H9 (cell line): Measurements from ENCODE around the gene TARBP2. TPM values are rescaled to one million over a fixed set of nuclear protein-coding genes. Genes with fewer than 3 reads are reported as not detected.

ENCODE experiments used
- DNase-seq: peaks from one replicate; pipeline ENCODE4 v3.0.0-alpha.2; 2017
- H2AFZ ChIP-seq: one replicate; pipeline ENCODE4 v1.6.1; 2013; ENCODE audit warnings: mild to moderate bottlenecking, low read length, control low read depth, moderate library complexity
- H2AK5ac ChIP-seq: 2 replicates; pipeline ENCODE4 v1.6.1; 2013; ENCODE audit warnings: low read length, control low read depth, mixed read lengths; ENCODE audit not compliant: insufficient read length
- H2BK120ac ChIP-seq: one replicate; pipeline ENCODE4 v1.6.1; 2013; ENCODE audit warnings: low read depth, mild to moderate bottlenecking, low read length, control low read depth, inconsistent platforms; ENCODE audit not compliant: poor library complexity, severe bottlenecking
- H2BK12ac ChIP-seq: 2 replicates; pipeline ENCODE4 v1.6.1; 2013; ENCODE audit warnings: low read length, control low read depth, mixed read lengths, low read depth; ENCODE audit not compliant: insufficient read length
- H2BK15ac ChIP-seq: 2 replicates; pipeline ENCODE4 v1.6.1; 2013; ENCODE audit warnings: low read depth, low read length, control low read depth
- H2BK20ac ChIP-seq: one replicate; pipeline ENCODE4 v1.6.1; 2013; ENCODE audit warnings: low read depth, mild to moderate bottlenecking, low read length, control low read depth, inconsistent platforms; ENCODE audit not compliant: poor library complexity, severe bottlenecking
- H2BK5ac ChIP-seq: 2 replicates; pipeline ENCODE4 v1.6.1; 2013; ENCODE audit warnings: low read length, control low read depth, mixed read lengths; ENCODE audit not compliant: insufficient read length
- H3K14ac ChIP-seq: 2 replicates; pipeline ENCODE4 v1.6.1; 2013; ENCODE audit warnings: low read length, control low read depth; ENCODE audit not compliant: insufficient read depth
- H3K18ac ChIP-seq: 2 replicates; pipeline ENCODE4 v1.6.1; 2013; ENCODE audit warnings: low read depth, mild to moderate bottlenecking, mixed read lengths, low read length, control low read depth; ENCODE audit not compliant: insufficient read length
- H3K23ac ChIP-seq: 2 replicates; pipeline ENCODE4 v1.6.1; 2013; ENCODE audit warnings: low read length, control low read depth, mixed read lengths, low read depth; ENCODE audit not compliant: insufficient read length
- H3K23me2 ChIP-seq: 2 replicates; pipeline ENCODE4 v1.6.1; 2013; ENCODE audit warnings: low read depth, mild to moderate bottlenecking, mixed read lengths, low read length, control low read depth; ENCODE audit not compliant: insufficient read length, poor library complexity, severe bottlenecking
- H3K27ac ChIP-seq: 2 replicates; pipeline ENCODE4 v1.5.1; 2013; ENCODE audit warnings: low read length, control low read depth, mixed read lengths, low read depth; ENCODE audit not compliant: insufficient read length
- H3K27me3 ChIP-seq: 2 replicates; pipeline ENCODE4 v1.6.1; 2013; ENCODE audit warnings: low read length, control low read depth, inconsistent platforms; ENCODE audit not compliant: insufficient read depth
- H3K4ac ChIP-seq: 2 replicates; pipeline ENCODE4 v1.6.1; 2013; ENCODE audit warnings: low read depth, mild to moderate bottlenecking, control low read depth, inconsistent platforms, low read length, moderate library complexity
- H3K4me1 ChIP-seq: 2 replicates; pipeline ENCODE4 v1.6.1; 2013; ENCODE audit warnings: low read length, control low read depth, inconsistent platforms; ENCODE audit not compliant: insufficient read depth
- H3K4me2 ChIP-seq: 2 replicates; pipeline ENCODE4 v1.6.1; 2013; ENCODE audit warnings: low read length, control low read depth, mixed read lengths; ENCODE audit not compliant: insufficient read length, insufficient read depth
- H3K56ac ChIP-seq: 2 replicates; pipeline ENCODE4 v1.6.1; 2013; ENCODE audit warnings: low read depth, mild to moderate bottlenecking, mixed read lengths, low read length, control low read depth; ENCODE audit not compliant: insufficient read length
- H3K79me1 ChIP-seq: 2 replicates; pipeline ENCODE4 v1.6.1; 2013; ENCODE audit warnings: low read depth, mild to moderate bottlenecking, moderate library complexity, low read length, control low read depth, inconsistent platforms; ENCODE audit not compliant: insufficient read depth, poor library complexity, severe bottlenecking
- H3K79me2 ChIP-seq: 2 replicates; pipeline ENCODE4 v1.6.1; 2013; ENCODE audit warnings: low read length, control low read depth, inconsistent platforms; ENCODE audit not compliant: insufficient read depth
- H3K9ac ChIP-seq: 2 replicates; pipeline ENCODE4 v1.6.1; 2013; ENCODE audit warnings: low read length, control low read depth, mixed read lengths; ENCODE audit not compliant: insufficient read length; ENCODE audit errors: extremely low read depth
- H3K9me3 ChIP-seq: one replicate; pipeline ENCODE4 v1.6.1; 2013; ENCODE audit warnings: low read depth, low read length, inconsistent platforms; ENCODE audit not compliant: control insufficient read depth
- H3T11ph ChIP-seq: one replicate; pipeline ENCODE4 v1.6.1; 2013; ENCODE audit warnings: mild to moderate bottlenecking, low read length, control low read depth, inconsistent platforms
- H4K20me1 ChIP-seq: one replicate; pipeline ENCODE4 v1.6.1; 2013; ENCODE audit not compliant: control insufficient read depth, insufficient read length, insufficient read depth
- H4K5ac ChIP-seq: 2 replicates; pipeline ENCODE4 v1.6.1; 2013; ENCODE audit warnings: low read depth, mild to moderate bottlenecking, mixed read lengths, low read length, control low read depth; ENCODE audit not compliant: insufficient read length
- H4K8ac ChIP-seq: replicated peaks from 2 replicates; pipeline ENCODE4 v1.6.1; 2013; ENCODE audit warnings: low read length, control low read depth, mixed read lengths, low read depth; ENCODE audit not compliant: insufficient read length
- H4K91ac ChIP-seq: 2 replicates; pipeline ENCODE4 v1.6.1; 2013; ENCODE audit warnings: low read depth, mild to moderate bottlenecking, moderate library complexity, mixed read lengths, low read length, control low read depth; ENCODE audit not compliant: insufficient read length
- H3K27ac Mint-ChIP-seq, 3 experiments: 2 replicates in 2 of 3; 3 replicates in 1 of 3; pipeline ENCODE4 v1.8.0; 2020 to 2021; ENCODE audit warnings: mixed read lengths in 3 of 3, mild to moderate bottlenecking in 1 of 3, moderate library complexity in 1 of 3
- H3K27me3 Mint-ChIP-seq: 2 replicates; pipeline ENCODE4 v1.8.0; 2021; ENCODE audit warnings: low read depth, mild to moderate bottlenecking, moderate library complexity, mixed read lengths
- H3K36me3 Mint-ChIP-seq, 3 experiments: 2 replicates in 2 of 3; 3 replicates in 1 of 3; pipeline ENCODE4 v1.8.0; 2020 to 2021; ENCODE audit warnings: low read depth in 3 of 3, mixed read lengths in 3 of 3; ENCODE audit not compliant: insufficient read depth in 1 of 3
- H3K4me1 Mint-ChIP-seq, 2 experiments: 2 replicates each; pipeline ENCODE4 v1.8.0; 2020; ENCODE audit warnings: mixed read lengths in 2 of 2
- H3K4me3 Mint-ChIP-seq, 2 experiments: 2 replicates in 1 of 2; 3 replicates in 1 of 2; pipeline ENCODE4 v1.8.0; 2020 to 2021; ENCODE audit warnings: mild to moderate bottlenecking in 2 of 2, mixed read lengths in 2 of 2, moderate library complexity in 1 of 2
- H3K9me3 Mint-ChIP-seq, 2 experiments: 2 replicates in 1 of 2; 3 replicates in 1 of 2; pipeline ENCODE4 v1.8.0; 2020; ENCODE audit warnings: mild to moderate bottlenecking in 2 of 2, mixed read lengths in 2 of 2, moderate library complexity in 1 of 2
- WGBS: extraction: QIAGEN DNeasy Blood & Tissue Kit; methylation state at CpG from one replicate; pipeline ENCODE4 v1.1.7; 2013; ENCODE audit warnings: missing lambda C conversion rate, low lambda C conversion rate, mixed read lengths; ENCODE audit not compliant: insufficient read length; ENCODE audit errors: extremely low coverage; 5-methylcytosine and 5-hydroxymethylcytosine counted together
- total RNA-seq: library from RNA; stranded (reverse); gene quantifications from 2 replicates; pipeline ENCODE4 v1.2.1, GENCODE V29; 2021
- TF ChIP-seq, protein P1 (sequence below): fragments of 200-600 bp; sonication (generic); conservative IDR thresholded peaks from 3 replicates; pipeline ENCODE4 v1.8.0; 2021; ENCODE audit warnings: antibody characterized with exemption, mild to moderate bottlenecking

The TARBP2 gene
- total RNA-seq, 1 experiment from 2014 or later = 79.2 TPM

DNA sequence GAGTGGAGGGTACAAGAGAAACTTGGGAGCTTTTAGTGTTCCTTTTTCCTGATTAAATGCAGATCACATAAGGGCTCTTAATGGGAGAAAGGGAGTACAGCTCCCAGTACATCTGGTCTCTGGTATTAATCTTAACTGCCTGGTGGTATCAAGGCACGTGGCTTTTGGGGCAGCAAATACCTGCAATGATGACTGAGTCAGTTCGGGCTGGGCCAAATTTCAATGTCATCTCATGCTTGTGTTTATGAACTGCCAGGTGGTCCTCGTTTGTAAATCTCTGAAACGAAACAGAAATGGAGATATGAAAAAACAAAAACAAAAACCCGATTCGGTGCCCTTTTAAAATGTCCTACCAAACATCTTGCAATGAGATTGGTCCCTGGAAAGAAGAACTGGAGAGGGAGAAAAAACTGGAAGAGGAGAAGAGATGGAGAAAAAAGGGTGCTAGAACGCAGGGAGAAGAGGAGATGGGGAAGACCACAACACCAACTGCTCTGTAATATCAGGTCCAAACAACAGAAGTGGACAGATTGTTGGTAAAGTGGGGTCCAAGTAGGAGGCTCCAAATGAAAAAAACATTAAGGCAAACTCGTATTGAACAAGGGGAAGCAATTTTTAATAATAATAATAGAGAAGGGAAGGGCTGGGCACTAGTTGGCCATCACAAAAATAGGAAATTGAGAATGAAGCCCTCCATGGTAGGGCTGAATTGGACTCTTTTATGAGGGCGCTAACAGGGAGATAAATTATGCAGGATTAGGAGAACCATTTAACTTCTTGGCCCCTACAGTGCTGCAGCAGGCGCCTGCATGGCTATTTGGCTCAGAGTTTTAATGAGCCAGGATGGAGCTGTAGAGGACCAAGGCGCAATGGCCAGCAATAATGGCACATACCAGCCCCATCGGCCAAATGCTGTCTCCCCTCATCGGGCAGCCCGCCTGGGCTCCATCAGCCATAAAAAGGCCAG lies 51.6 kb downstream of the TARBP2 start:
- TF ChIP-seq, protein P1, sequence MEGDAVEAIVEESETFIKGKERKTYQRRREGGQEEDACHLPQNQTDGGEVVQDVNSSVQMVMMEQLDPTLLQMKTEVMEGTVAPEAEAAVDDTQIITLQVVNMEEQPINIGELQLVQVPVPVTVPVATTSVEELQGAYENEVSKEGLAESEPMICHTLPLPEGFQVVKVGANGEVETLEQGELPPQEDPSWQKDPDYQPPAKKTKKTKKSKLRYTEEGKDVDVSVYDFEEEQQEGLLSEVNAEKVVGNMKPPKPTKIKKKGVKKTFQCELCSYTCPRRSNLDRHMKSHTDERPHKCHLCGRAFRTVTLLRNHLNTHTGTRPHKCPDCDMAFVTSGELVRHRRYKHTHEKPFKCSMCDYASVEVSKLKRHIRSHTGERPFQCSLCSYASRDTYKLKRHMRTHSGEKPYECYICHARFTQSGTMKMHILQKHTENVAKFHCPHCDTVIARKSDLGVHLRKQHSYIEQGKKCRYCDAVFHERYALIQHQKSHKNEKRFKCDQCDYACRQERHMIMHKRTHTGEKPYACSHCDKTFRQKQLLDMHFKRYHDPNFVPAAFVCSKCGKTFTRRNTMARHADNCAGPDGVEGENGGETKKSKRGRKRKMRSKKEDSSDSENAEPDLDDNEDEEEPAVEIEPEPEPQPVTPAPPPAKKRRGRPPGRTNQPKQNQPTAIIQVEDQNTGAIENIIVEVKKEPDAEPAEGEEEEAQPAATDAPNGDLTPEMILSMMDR = no peak
- Histone ChIP-seq H4K8ac (no peak overlapping the region), H3K27me3 (no peaks in the 10 kb centered on the region), H3T11ph (no peak overlapping the region), H4K91ac (no peak overlapping the region), H4K20me1 (no peaks in the 10 kb centered on the region), H2BK12ac (no peak overlapping the region), H3K4me2 (no peak overlapping the region), H3K9me3 (no peaks in the 10 kb centered on the region), H3K23me2 (no peaks in the 10 kb centered on the region), H2BK15ac (no peak overlapping the region), H3K18ac (no peak overlapping the region), H3K9ac (no peak overlapping the region), H3K56ac (no peak overlapping the region), H3K79me1 (no peaks in the 10 kb centered on the region), H3K14ac (no peak overlapping the region), H2BK20ac (no peak overlapping the region), H3K4ac (no peak overlapping the region), H2BK5ac (no peak overlapping the region), H3K23ac (no peak overlapping the region), H2BK120ac (no peak overlapping the region), H3K4me1 (no peaks in the 10 kb centered on the region), H3K79me2 (no peaks in the 10 kb centered on the region), H2AK5ac (no peak overlapping the region), H4K5ac (no peak overlapping the region), H2AFZ (no peak overlapping the region), H3K27ac (no peak overlapping the region)
- no CpG with 5 or more reads among the region's 14 CpGs for WGBS
- H3K4me3 Mint-ChIP-seq = no peak overlapping the region
- no peaks in the 10 kb centered on the region; a peak in 1 of 5 replicates for H3K9me3 Mint-ChIP-seq
- H3K36me3 Mint-ChIP-seq = no peaks in the 10 kb centered on the region; a peak in 4 of 7 replicates
- peak overlapping the region in 2 of 3 experiments; percentile 11 to 15; a peak in 4 of 7 replicates for H3K27ac Mint-ChIP-seq
- no peaks in the 10 kb centered on the region; the same call in 1 of the 2 replicates for H3K27me3 Mint-ChIP-seq
- no peak for DNase-seq
- peaks cover 0 to 9% of the 10 kb centered on the region in 2 experiments; a peak in 1 of 4 replicates for H3K4me1 Mint-ChIP-seq

Other genes with a start within 250 kb of the TARBP2 start
- 43.2 and 43.3 TPM in 2 replicates for gene ESPL1, start 233.0 kb upstream of the TARBP2 start, total RNA-seq
- 285 and 292 TPM in 2 replicates for gene PFDN5, start 205.7 kb upstream of the TARBP2 start, total RNA-seq
- 89.5 and 91.8 TPM in 2 replicates for gene MYG1, start 201.6 kb upstream of the TARBP2 start, total RNA-seq
- 83.9 and 85.8 TPM in 2 replicates for gene AAAS, start 179.7 kb upstream of the TARBP2 start, total RNA-seq
- not detected in 2 replicates for gene SP7, start 164.9 kb upstream of the TARBP2 start, total RNA-seq
- gene SP1, start 121.1 kb upstream of the TARBP2 start, total RNA-seq = 76.4 and 76.8 TPM in 2 replicates
- gene AMHR2, start 77.4 kb upstream of the TARBP2 start, total RNA-seq = not detected in 2 replicates
- 144 and 147 TPM in 2 replicates for gene PRR13, start 59.5 kb upstream of the TARBP2 start, total RNA-seq
- gene PCBP2, start 49.2 kb upstream of the TARBP2 start, total RNA-seq = 1,184 and 1,207 TPM in 2 replicates
- gene MAP3K12, start 1.8 kb upstream of the TARBP2 start, total RNA-seq = 22.3 and 26.6 TPM in 2 replicates
- gene NPFF, start 6.2 kb downstream of the TARBP2 start, total RNA-seq = not detected in 2 replicates
- gene ATF7, start 125.1 kb downstream of the TARBP2 start, total RNA-seq = 17.7 and 18.4 TPM in 2 replicates
- gene ATP5MC2, start 174.8 kb downstream of the TARBP2 start, total RNA-seq = 379 and 389 TPM in 2 replicates
- 21.5 and 22.3 TPM in 2 replicates for gene CALCOCO1, start 226.2 kb downstream of the TARBP2 start, total RNA-seq